Coronary artery (tissue), 2 donors: ENCODE results near the gene AUTS2.

Source experiments
- DNase-seq: peaks from one replicate; pipeline ENCODE4 v3.0.0-alpha.2; 2017; ENCODE audit warnings: low spot score
- H3K27ac ChIP-seq, 2 donors: fragments of 200-600 bp; sonication (generic); one replicate each; pipeline ENCODE4 v1.5.1; 2016 to 2019
- H3K4me3 ChIP-seq: fragments of 200-600 bp; sonication (generic); 2 replicates; pipeline ENCODE4 v1.5.1; 2016; ENCODE audit warnings: mild to moderate bottlenecking, moderate library complexity
- TF ChIP-seq, protein P1 (sequence below): fragments of 200-600 bp; sonication (generic); IDR thresholded peaks from one replicate; pipeline ENCODE4 v1.5.1; 2019; ENCODE audit warnings: antibody characterized with exemption

AUTS2 gene

DNA sequence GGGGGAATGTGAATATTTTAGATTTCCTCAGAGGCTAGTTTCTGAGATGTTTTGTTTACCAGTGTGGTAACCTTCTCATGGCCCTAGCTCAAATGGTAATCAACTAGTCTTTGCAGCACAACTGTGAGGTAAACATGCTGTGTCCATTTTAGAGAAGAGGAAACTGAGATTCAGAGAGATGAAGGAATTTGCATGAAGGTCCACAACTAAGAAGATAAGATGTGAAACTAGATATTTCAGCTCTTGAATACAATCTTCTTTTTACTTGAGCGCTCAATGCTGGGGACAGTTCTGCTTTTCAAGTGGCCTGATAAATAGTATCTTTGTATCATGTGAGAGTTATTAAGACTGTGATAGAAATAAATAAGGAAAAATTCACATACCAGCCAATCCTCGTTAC, 245.4 kb downstream of the AUTS2 start:
- no peak for DNase-seq
- Histone ChIP-seq H3K4me3 (no peak overlapping the region), H3K27ac (no peak overlapping the region)
- TF ChIP-seq, protein P1, sequence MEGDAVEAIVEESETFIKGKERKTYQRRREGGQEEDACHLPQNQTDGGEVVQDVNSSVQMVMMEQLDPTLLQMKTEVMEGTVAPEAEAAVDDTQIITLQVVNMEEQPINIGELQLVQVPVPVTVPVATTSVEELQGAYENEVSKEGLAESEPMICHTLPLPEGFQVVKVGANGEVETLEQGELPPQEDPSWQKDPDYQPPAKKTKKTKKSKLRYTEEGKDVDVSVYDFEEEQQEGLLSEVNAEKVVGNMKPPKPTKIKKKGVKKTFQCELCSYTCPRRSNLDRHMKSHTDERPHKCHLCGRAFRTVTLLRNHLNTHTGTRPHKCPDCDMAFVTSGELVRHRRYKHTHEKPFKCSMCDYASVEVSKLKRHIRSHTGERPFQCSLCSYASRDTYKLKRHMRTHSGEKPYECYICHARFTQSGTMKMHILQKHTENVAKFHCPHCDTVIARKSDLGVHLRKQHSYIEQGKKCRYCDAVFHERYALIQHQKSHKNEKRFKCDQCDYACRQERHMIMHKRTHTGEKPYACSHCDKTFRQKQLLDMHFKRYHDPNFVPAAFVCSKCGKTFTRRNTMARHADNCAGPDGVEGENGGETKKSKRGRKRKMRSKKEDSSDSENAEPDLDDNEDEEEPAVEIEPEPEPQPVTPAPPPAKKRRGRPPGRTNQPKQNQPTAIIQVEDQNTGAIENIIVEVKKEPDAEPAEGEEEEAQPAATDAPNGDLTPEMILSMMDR: no peak

DNA sequence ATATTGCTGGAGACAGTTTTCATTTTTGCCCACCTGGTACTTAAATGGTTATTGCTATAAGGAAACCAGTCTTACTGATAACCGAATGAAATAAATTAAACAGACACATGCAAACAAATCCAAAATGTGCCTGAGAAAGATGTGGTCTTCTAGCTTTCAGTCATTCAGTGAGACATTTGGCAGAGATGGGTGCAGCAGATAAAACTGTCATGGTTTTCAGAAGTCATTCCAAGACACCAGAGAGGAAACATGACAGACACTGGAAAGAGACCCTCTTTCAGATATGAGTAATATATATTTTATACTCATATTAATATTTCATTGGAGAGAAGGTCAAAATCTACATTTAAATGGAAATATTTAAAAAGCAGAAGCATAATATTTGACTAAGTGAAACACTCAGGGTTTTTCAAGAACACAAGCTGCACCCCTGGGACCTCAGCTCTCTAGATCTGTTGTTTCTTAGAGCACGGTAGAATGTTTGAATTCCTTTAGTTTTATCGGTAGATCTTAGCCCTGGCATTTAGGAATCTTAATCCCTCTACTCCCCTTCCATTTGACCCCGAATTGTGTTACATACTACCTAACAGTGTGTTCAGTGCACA, 246.1 kb downstream of the AUTS2 start:
- no peak for DNase-seq
- no peak overlapping the region for H3K27ac ChIP-seq
- H3K4me3 ChIP-seq: no peak overlapping the region
- TF ChIP-seq, protein P1: no peak

DNA sequence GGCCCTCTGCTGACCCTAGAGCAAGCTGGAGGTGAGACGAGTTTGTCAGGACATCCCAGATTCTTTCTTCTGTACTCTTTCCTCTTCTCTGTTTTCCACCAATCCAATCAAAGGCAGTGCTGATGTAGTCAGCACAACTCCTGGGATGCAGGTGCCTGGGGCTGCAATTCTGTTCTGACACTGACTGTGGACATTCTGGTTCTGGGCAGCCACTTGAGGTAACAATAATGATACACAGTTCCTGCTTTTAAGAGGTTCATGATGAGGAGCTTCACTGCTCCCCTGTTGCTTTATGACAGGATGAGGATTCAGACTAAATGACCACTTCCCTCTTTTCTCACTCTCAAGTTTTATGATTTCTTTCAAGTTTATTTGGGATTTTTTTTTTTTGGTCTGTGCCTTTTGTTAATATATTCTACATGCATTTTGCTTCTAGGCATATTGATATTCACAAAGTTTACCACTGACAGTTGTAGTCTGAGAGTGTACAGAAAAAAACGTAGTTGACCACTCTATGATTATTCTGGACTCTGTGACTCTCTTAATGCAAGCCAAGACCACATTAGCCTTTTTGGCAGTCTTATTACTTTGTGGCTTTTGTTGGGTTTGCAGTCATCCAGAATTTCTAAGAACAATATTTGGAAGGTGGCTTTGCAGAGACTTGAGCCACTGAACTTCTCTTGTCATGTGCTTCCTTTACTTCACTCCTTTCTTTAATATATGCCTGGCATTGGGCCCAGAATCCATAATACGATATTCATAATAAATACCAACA, 247.6 kb downstream of the AUTS2 start:
- H3K27ac ChIP-seq: no peak overlapping the region
- TF ChIP-seq, protein P1: no peak
- no peak for DNase-seq
- no peak overlapping the region for H3K4me3 ChIP-seq

DNA sequence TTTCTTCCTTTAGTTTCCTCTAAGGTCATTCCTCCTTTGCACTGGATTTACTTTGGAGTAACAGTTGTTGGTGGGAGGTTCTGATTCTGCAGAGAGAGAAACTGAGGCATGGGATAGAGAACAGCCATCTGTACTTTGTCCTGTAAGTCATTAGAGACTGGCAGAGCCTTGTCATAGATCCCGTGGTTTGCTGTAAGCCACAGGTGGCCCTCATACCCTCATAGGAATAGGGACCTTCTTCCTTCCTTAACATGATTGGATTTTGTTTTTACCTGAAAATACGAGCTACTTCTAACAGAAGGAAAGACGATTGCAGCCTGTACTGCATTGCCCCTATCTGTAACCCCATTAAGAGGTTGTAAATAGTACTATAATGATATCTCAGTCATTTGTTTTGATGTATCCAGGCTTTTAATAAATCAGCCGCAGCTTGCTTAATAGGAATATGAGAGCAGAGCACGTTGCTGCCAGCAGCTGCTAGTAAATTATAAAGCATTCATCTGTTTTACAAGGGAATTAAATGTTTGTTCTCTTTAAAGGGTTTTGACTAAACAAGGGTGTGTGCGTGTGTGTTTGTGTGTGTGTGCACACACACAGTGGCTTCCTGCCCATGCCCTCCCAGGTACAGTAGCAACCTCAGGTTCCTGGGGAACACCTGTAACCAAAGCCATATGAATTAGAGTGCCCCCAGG, 249.8 kb downstream of the AUTS2 start:
- TF ChIP-seq, protein P1: no peak
- Histone ChIP-seq H3K27ac (no peak overlapping the region), H3K4me3 (no peak overlapping the region)
- DNase-seq: no peak

DNA sequence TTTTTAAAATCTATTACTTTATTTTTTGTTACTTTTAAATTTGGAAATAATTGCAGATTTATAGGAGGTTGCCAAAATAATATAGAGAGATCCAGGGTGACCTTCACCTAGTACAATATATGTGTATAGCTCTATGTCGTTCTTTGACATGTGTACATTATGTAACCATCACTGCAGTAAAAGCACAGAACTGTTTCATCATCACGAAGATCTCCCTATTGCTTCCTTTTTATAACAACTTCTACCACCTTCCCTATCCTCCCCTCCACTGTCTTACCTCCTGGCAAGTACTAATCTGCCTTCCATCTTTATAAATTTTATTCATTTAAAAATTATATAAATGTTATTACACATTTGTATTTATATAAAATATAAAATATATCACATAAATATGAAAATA, 251.0 kb downstream of the AUTS2 start:
- Histone ChIP-seq H3K27ac (no peak overlapping the region), H3K4me3 (no peak overlapping the region)
- TF ChIP-seq, protein P1: no peak
- DNase-seq: no peak

DNA sequence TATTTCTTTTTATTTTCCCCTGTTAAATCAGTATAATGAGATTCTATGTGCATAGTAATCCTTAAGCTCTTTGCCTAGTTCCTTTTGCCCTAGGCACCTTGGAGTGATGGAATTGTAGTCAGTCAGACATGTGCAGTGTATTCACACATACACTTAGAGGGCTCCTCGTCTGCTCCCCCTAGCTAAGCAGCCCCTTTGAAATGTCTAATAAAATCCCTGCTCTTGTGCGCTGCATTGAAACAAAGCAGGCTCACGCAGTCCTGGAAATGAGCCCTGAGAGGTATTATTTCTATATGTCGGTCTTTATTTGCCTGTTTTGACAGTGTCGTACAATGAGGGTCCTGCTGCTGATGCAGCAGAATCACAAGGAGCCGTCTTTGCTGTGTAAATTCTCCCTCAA, 258.7 kb downstream of the AUTS2 start:
- no peak for DNase-seq
- Histone ChIP-seq H3K27ac (no peak overlapping the region), H3K4me3 (no peak overlapping the region)
- TF ChIP-seq, protein P1: no peak
